PC-9 (cell line): ENCODE data around the gene ALG6. TPM values are rescaled to one million over a fixed set of nuclear protein-coding genes. Genes with fewer than 3 reads are reported as not detected.

Experiments used
- BruUV-seq: library from RNA; stranded (reverse); fragments of 400-500 nt; replicated peaks from 2 replicates; lab custom pipeline; 2021; lab: Mats Ljungman, UMichigan
- CTCF ChIA-PET: fragments of 300-600 bp; sonication (Branson Sonifier 250); formaldehyde crosslinking; loops from one replicate; lab custom pipeline; 2022; ENCODE audit warnings: antibody characterized with exemption; lab: Charles Lee
- POLR2A ChIA-PET: fragments of 300-600 bp; sonication (Branson Sonifier 250); formaldehyde crosslinking; loops from one replicate; lab custom pipeline; 2022; ENCODE audit warnings: antibody characterized with exemption; ENCODE audit not compliant: unreplicated experiment; lab: Charles Lee
- DNase-seq, 2 experiments: peaks; one replicate each; pipeline versions ENCODE4 v3.0.0 to v3.0.0-alpha.2; 2015 to 2022; ENCODE audit warnings: mixed read lengths in 1 of 2
- H2AFZ ChIP-seq: fragments of 200-600 bp; sonication (generic); 2 replicates; pipeline ENCODE4 v1.8.1; 2017; ENCODE audit warnings: antibody characterized with exemption
- H3F3A ChIP-seq: fragments of 200-600 bp; sonication (generic); 2 replicates; pipeline ENCODE4 v1.8.1; 2017; ENCODE audit warnings: antibody characterized with exemption, mild to moderate bottlenecking, low read depth; ENCODE audit not compliant: insufficient read depth
- H3K27ac ChIP-seq: fragments of 200-600 bp; sonication (generic); 2 replicates; pipeline ENCODE4 v1.6.1; 2016; ENCODE audit warnings: mixed run types
- H3K27me3 ChIP-seq: fragments of 200-600 bp; sonication (generic); 2 replicates; pipeline ENCODE4 v1.6.1; 2016; ENCODE audit warnings: low read depth, mixed run types; ENCODE audit not compliant: insufficient read depth
- H3K36me3 ChIP-seq: fragments of 200-600 bp; sonication (generic); 2 replicates; pipeline ENCODE4 v1.6.1; 2016; ENCODE audit warnings: low read depth, mixed run types
- H3K4me1 ChIP-seq: fragments of 200-600 bp; sonication (generic); replicated peaks from 2 replicates; pipeline ENCODE4 v1.6.1; 2016; ENCODE audit warnings: mixed run types; ENCODE audit not compliant: insufficient read depth
- H3K4me2 ChIP-seq: fragments of 200-600 bp; sonication (generic); 2 replicates; pipeline ENCODE4 v1.6.1; 2017; ENCODE audit warnings: mixed run types
- H3K4me3 ChIP-seq: fragments of 200-600 bp; sonication (generic); 2 replicates; pipeline ENCODE4 v1.6.1; 2016; ENCODE audit warnings: mixed run types
- H3K79me2 ChIP-seq: fragments of 200-600 bp; sonication (generic); 2 replicates; pipeline ENCODE4 v1.6.1; 2017; ENCODE audit warnings: low read depth, mixed run types
- H3K9me2 ChIP-seq: fragments of 200-600 bp; sonication (generic); 2 replicates; pipeline ENCODE4 v1.8.1; 2017; ENCODE audit warnings: mild to moderate bottlenecking; ENCODE audit not compliant: insufficient read depth
- H3K9me3 ChIP-seq: fragments of 200-600 bp; sonication (generic); 2 replicates; pipeline ENCODE4 v1.8.1; 2016; ENCODE audit warnings: low read depth; ENCODE audit not compliant: insufficient read depth
- H4K20me1 ChIP-seq: fragments of 200-600 bp; sonication (generic); 2 replicates; pipeline ENCODE4 v1.8.1; 2017; ENCODE audit not compliant: insufficient read depth
- CTCF ChIP-seq: fragments of 200-600 bp; sonication (generic); conservative IDR thresholded peaks from 2 replicates; pipeline ENCODE4 v1.6.1; 2017; ENCODE audit warnings: mixed run types, antibody characterized with exemption, mild to moderate bottlenecking, moderate library complexity
- EZH2 ChIP-seq: fragments of 200-600 bp; sonication (generic); IDR thresholded peaks from 2 replicates; pipeline ENCODE4 v1.8.0; 2017; ENCODE audit warnings: antibody characterized with exemption, low read depth
- intact Hi-C: fragments of 100-400 bp; cut with micrococcal nuclease; formaldehyde crosslinking; loops from one replicate; pipeline ENCODE4 v1.10.0; 2022; ENCODE audit not compliant: unreplicated experiment
- total RNA-seq: library from RNA; stranded (reverse); gene quantifications from 2 replicates; pipeline ENCODE4 v1.2.3, GENCODE V29; 2021

Gene ALG6
- total RNA-seq, 1 experiment from 2014 or later: 14.7 TPM

- Histone ChIP-seq H3K27me3 (peaks cover 13% of the 10 kb centered on the region; the same call in 1 of the 2 replicates), H3K4me2 (peak overlapping the region; percentile 53; the same call in 1 of the 2 replicates), H3K36me3 (no peaks in the 10 kb centered on the region), H3K4me1 (no peaks in the 10 kb centered on the region), H3K79me2 (no peaks in the 10 kb centered on the region), H3K9me3 (no peaks in the 10 kb centered on the region), H3K4me3 (no peak overlapping the region), H4K20me1 (no peaks in the 10 kb centered on the region), H3F3A (no peaks in the 10 kb centered on the region), H3K9me2 (peaks cover 4% of the 10 kb centered on the region; the same call in 1 of the 2 replicates), H2AFZ (peak overlapping the region; percentile 73), H3K27ac (no peak overlapping the region)
- no TSS peak for BruUV-seq
- POLR2A ChIA-PET: no interaction called here
- TF ChIP-seq EZH2 (no peak), CTCF (peak; percentile 86)
- CTCF ChIA-PET: interaction anchor here (0.6 kb wide), 1 partner anchor 357 kb away, joined by 7 read pairs; no protein-coding TSS in a partner anchor
- intact Hi-C loops: no loop called here
- peak in 1 of 2 experiments; percentile 70 for DNase-seq
Observed at GRCh38 chr1:63327417-63328054, 39.9 kb upstream of the ALG6 start.

- no peaks in the 10 kb centered on the region for H3K79me2 ChIP-seq
- H3K9me2 ChIP-seq: peaks cover 4% of the 10 kb centered on the region; the same call in 1 of the 2 replicates
- H3K27ac ChIP-seq: no peak overlapping the region
- no peak overlapping the region for H3K4me3 ChIP-seq
- no peaks in the 10 kb centered on the region for H3F3A ChIP-seq
- H3K9me3 ChIP-seq: no peaks in the 10 kb centered on the region
- H3K36me3 ChIP-seq: no peaks in the 10 kb centered on the region
- H3K4me1 ChIP-seq: no peaks in the 10 kb centered on the region
- intact Hi-C loops: no loop called here
- ChIA-PET CTCF (interaction anchor here (0.6 kb wide), 1 partner anchor 358 kb away, joined by 7 read pairs; no protein-coding TSS in a partner anchor), POLR2A (no interaction called here)
- no TSS peak for BruUV-seq
- H3K27me3 ChIP-seq: peaks cover 13% of the 10 kb centered on the region; the same call in 1 of the 2 replicates
- no peak for TF ChIP-seq CTCF
- no peak for TF ChIP-seq EZH2
- H2AFZ ChIP-seq: no peak overlapping the region
- DNase-seq: no peak
- no peak overlapping the region for H3K4me2 ChIP-seq
- H4K20me1 ChIP-seq: no peaks in the 10 kb centered on the region
Observed at GRCh38 chr1:63328122-63328521, 39.3 kb upstream of the ALG6 start.

- no peaks in the 10 kb centered on the region for H3K79me2 ChIP-seq
- no peaks in the 10 kb centered on the region for H3K9me3 ChIP-seq
- no peaks in the 10 kb centered on the region for H3K4me1 ChIP-seq
- peaks cover 13% of the 10 kb centered on the region; the same call in 1 of the 2 replicates for H3K27me3 ChIP-seq
- ChIA-PET CTCF (no interaction called here), POLR2A (no interaction called here)
- no peak overlapping the region for H2AFZ ChIP-seq
- DNase-seq: no peak
- H4K20me1 ChIP-seq: no peaks in the 10 kb centered on the region
- no peak overlapping the region for H3K4me3 ChIP-seq
- no peak overlapping the region for H3K4me2 ChIP-seq
- no TSS peak for BruUV-seq
- TF ChIP-seq EZH2: no peak
- no peak for TF ChIP-seq CTCF
- H3K36me3 ChIP-seq: no peaks in the 10 kb centered on the region
- peaks cover 4% of the 10 kb centered on the region; the same call in 1 of the 2 replicates for H3K9me2 ChIP-seq
- no peaks in the 10 kb centered on the region for H3F3A ChIP-seq
- intact Hi-C loops: no loop called here
- H3K27ac ChIP-seq: no peak overlapping the region
Observed at GRCh38 chr1:63328781-63329180, 38.6 kb upstream of the ALG6 start.
